Osteoblast (primary cell): ENCODE measurements around the gene ZNF32. TPM values are rescaled to one million over a fixed set of nuclear protein-coding genes. Genes with fewer than 3 reads are reported as not detected.

Source experiments
- DNase-seq: peaks from one replicate; pipeline ENCODE4 v3.0.0; 2011; ENCODE audit warnings: low spot score, mixed read lengths; ENCODE audit not compliant: insufficient read length; ENCODE audit errors: missing footprints
- H2AFZ ChIP-seq: 2 replicates; pipeline ENCODE4 v1.6.0; 2011; ENCODE audit warnings: mild to moderate bottlenecking, low read length
- H3K27ac ChIP-seq: 2 replicates; pipeline ENCODE4 v1.5.1; 2011; ENCODE audit warnings: mild to moderate bottlenecking, low read depth, low read length, moderate library complexity
- H3K27me3 ChIP-seq: 2 replicates; pipeline ENCODE4 v1.6.0; 2012; ENCODE audit warnings: mild to moderate bottlenecking, control low read depth, inconsistent platforms, low read length, moderate library complexity; ENCODE audit not compliant: insufficient read depth
- H3K36me3 ChIP-seq: 2 replicates; pipeline ENCODE4 v1.5.1; 2011; ENCODE audit warnings: mild to moderate bottlenecking, low read length, control low read depth, moderate library complexity; ENCODE audit not compliant: insufficient read depth
- H3K4me1 ChIP-seq: 2 replicates; pipeline ENCODE4 v1.5.1; 2011; ENCODE audit warnings: mild to moderate bottlenecking, low read length, control low read depth, moderate library complexity; ENCODE audit not compliant: insufficient read depth
- H3K4me2 ChIP-seq: 2 replicates; pipeline ENCODE4 v1.6.0; 2011; ENCODE audit warnings: mild to moderate bottlenecking, low read length; ENCODE audit not compliant: insufficient read depth
- H3K4me3 ChIP-seq: fragments of 200-600 bp; sonication (generic); 3 replicates; pipeline ENCODE4 v1.5.1; 2012; ENCODE audit warnings: mild to moderate bottlenecking, low read length, inconsistent platforms; ENCODE audit not compliant: insufficient read depth
- H3K79me2 ChIP-seq: 2 replicates; pipeline ENCODE4 v1.6.0; 2012; ENCODE audit warnings: mild to moderate bottlenecking, low read length, control low read depth, inconsistent platforms; ENCODE audit not compliant: insufficient read depth
- H3K9me3 ChIP-seq: 2 replicates; pipeline ENCODE4 v1.5.1; 2011; ENCODE audit warnings: low read depth, low read length, control low read depth
- H4K20me1 ChIP-seq: 2 replicates; pipeline ENCODE4 v1.6.0; 2012; ENCODE audit warnings: mild to moderate bottlenecking, low read length, control low read depth; ENCODE audit not compliant: insufficient read depth
- CTCF ChIP-seq: IDR thresholded peaks from 2 replicates; pipeline ENCODE4 v1.5.1; 2011; ENCODE audit warnings: mild to moderate bottlenecking, low read depth, low read length, moderate library complexity; ENCODE audit errors: extremely low read depth
- total RNA-seq: library from RNA; depleted of rRNA; stranded (reverse); fragments of >200 nt; gene quantifications from 2 replicates; pipeline ENCODE4 v1.2.3, GENCODE V29; 2012

ZNF32 gene
- total RNA-seq, 1 donor = 34.7 TPM

DNA sequence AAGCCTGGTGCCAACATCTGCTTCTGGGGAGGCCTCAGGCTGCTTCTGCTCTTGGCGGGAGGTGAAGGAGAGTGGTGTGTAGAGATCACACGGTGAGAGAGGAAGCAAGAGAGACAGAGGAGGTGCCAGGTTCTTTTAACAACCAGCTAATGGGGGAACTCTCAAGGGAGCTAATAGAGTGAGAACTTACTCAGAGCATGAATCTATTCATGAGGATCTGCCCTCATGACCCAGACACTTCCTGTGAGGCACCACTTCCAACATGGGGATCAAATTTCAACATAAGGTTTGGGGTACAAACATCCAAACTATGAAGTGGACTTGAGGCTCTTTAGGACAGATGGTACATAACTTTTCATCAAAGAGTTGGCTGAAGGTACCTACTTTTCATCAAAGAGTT lies 5.1 kb upstream of the ZNF32 start:
- Histone ChIP-seq H3K4me2 (no peak overlapping the region), H4K20me1 (no peaks in the 10 kb centered on the region), H3K27me3 (peaks cover 5% of the 10 kb centered on the region), H3K4me1 (peaks cover 10% of the 10 kb centered on the region), H3K36me3 (no peaks in the 10 kb centered on the region), H2AFZ (no peak overlapping the region), H3K4me3 (no peak overlapping the region), H3K27ac (no peak overlapping the region), H3K9me3 (no peaks in the 10 kb centered on the region), H3K79me2 (peaks cover 2% of the 10 kb centered on the region)
- TF ChIP-seq CTCF = no peak
- no peak for DNase-seq

DNA sequence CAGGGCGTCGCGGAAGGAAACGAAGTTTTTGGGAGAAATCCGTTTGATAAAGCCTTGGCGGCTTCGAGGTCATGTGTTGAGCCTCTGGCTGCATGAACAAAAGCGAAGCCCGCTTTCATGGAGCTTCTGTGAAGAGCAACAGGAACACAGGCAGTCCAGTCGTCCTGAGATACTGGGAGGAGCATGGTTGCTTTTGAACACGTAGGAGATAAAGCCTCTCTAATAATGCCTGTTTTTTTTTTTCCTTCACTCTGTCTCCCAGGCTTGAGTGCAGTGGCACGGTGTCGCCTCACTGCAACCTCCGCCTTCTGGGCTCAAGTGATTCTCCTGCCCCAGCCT lies 473 bp upstream of the ZNF32 start:
- Histone ChIP-seq H3K4me1 (peaks cover 13% of the 10 kb centered on the region), H3K27ac (peak overlapping the region; percentile 69), H2AFZ (peak overlapping the region; percentile 99), H3K9me3 (peaks cover 19% of the 10 kb centered on the region), H4K20me1 (no peaks in the 10 kb centered on the region), H3K4me3 (peak overlapping the region; percentile 85), H3K36me3 (peaks cover 26% of the 10 kb centered on the region), H3K27me3 (no peaks in the 10 kb centered on the region), H3K4me2 (peak overlapping the region; percentile 94), H3K79me2 (peaks cover 8% of the 10 kb centered on the region)
- no peak for DNase-seq
- no peak for TF ChIP-seq CTCF

- Histone ChIP-seq H3K9me3 (peaks cover 27% of the 10 kb centered on the region), H3K27ac (peak overlapping the region; percentile 69), H4K20me1 (no peaks in the 10 kb centered on the region), H3K4me3 (peak overlapping the region; percentile 85), H2AFZ (peak overlapping the region; percentile 99), H3K27me3 (no peaks in the 10 kb centered on the region), H3K4me2 (peak overlapping the region; percentile 94), H3K79me2 (peaks cover 8% of the 10 kb centered on the region), H3K4me1 (peaks cover 7% of the 10 kb centered on the region), H3K36me3 (peaks cover 36% of the 10 kb centered on the region)
- DNase-seq = no peak
- no peak for TF ChIP-seq CTCF
These were observed 635 bp downstream of the ZNF32 start for GRCh38 chr10:43648095-43648397.

DNA sequence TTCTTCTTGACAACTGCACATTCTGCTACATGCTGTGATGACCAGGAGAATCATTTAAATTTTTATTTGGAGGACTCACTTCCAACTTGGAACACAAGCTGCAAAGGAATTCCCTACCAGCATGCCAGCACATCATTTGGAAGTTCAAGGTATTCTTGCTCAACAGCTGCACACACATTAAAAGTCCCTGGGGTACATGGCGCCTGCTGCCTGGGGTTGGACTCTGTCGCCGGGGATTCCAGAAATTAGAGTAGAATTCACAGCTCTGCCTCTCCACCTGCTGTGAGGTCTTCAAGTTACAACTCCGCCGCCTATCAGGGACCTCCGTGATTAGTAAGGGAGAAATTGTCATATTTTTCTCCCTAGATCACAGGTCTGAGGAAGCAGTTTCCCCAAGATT lies 1.1 kb downstream of the ZNF32 start:
- H3K4me3 ChIP-seq = peak overlapping the region; percentile 85
- H3K27ac ChIP-seq = no peak overlapping the region
- H3K27me3 ChIP-seq = no peaks in the 10 kb centered on the region
- H3K4me2 ChIP-seq = peak overlapping the region; percentile 94
- no peaks in the 10 kb centered on the region for H4K20me1 ChIP-seq
- no peak for TF ChIP-seq CTCF
- H3K36me3 ChIP-seq = peaks cover 36% of the 10 kb centered on the region
- H3K79me2 ChIP-seq = peaks cover 8% of the 10 kb centered on the region
- peaks cover 27% of the 10 kb centered on the region for H3K9me3 ChIP-seq
- peak overlapping the region; percentile 99 for H2AFZ ChIP-seq
- DNase-seq = no peak
- peaks cover 7% of the 10 kb centered on the region for H3K4me1 ChIP-seq
